NCI-H1092 (cell line): ENCODE measurements around the gene VWCE.
"Not testable (repeated sequence)": the region's sequence is repeated elsewhere in the genome, so short reads cannot be mapped to it uniquely, and the experiment has no call there.

Source experiments
- DNase-seq: peaks from one replicate; lab custom pipeline; 2025; lab: John Stamatoyannopoulos, UW

VWCE gene

DNA sequence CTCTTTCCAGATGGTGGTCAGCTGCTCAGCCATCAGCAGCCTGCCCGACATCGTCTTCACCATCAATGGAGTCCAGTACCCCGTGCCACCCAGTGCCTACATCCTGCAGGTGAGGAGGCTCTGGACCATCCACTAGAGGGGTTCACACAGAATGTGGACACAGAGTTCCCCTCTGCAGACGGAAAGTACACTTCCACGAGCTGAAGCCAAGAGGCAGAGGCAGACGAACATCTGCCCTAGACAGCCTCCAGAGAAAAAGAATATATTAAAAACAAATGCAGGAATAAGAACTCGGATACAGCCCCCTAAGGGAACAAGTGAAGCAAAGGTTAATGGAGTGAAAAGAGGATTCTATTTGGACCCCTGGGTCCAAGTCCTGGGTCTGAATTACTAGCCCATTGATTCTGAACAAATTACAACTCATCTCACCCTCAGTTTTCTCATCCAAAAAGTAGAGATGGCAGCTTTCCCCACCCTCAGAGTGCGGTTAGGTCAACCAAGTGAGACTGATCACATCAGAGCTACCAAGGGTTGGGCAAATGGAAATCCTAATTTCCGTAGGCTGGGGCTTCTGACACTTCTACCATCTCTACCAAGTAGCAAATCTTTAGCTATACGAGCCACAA, 83.7 kb downstream of the VWCE start:
- not testable (repeated sequence) for DNase-seq

DNA sequence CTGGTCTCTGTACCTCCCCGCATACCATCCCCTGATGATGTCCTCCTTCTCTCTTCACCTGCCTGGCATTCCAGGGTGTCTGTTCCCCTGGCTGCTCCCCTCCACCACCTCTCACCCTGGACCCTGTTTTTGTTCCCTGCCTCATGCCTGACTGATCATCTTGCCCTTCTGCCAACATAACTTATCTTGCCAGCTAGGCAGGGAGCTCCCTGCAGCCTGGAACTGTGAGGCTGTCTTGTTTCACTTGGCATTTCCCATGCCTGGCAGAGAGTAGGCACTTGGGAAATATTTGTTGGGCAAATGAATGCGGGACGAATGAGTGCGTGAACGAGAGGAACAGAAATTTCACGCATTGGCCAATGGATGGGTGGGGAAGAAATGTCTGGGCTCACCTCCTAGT, 84.5 kb downstream of the VWCE start:
- not testable (repeated sequence) for DNase-seq
